GM10847 (cell line): Measurements from ENCODE around the gene PINLYP.

ENCODE experiments used
- POLR2A ChIP-seq: IDR thresholded peaks from 2 replicates; pipeline ENCODE4 v1.6.1; 2011; ENCODE audit not compliant: insufficient read length; ENCODE audit errors: extremely low read depth

PINLYP gene

DNA sequence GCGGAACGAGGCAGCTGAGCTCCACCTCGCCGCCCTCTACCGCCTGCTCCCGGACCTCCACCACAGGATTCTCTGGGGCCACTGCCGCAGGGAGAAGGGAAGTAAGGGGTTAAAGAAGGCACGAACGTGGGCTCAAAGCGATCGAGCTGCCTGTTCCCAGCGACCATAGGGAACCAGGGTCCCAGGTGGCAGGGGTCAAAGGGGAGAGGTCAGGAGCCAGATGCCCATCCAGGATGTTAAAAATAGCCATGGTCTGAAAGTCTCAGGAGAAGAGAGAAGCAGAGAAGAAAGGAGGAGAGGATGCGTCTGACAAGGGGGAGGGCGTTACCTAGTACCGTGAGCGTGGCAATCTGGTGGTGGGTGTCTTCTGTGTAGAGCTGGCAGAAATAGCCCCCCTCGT, 51.2 kb downstream of the PINLYP start:
- TF ChIP-seq POLR2A, result no peak

DNA sequence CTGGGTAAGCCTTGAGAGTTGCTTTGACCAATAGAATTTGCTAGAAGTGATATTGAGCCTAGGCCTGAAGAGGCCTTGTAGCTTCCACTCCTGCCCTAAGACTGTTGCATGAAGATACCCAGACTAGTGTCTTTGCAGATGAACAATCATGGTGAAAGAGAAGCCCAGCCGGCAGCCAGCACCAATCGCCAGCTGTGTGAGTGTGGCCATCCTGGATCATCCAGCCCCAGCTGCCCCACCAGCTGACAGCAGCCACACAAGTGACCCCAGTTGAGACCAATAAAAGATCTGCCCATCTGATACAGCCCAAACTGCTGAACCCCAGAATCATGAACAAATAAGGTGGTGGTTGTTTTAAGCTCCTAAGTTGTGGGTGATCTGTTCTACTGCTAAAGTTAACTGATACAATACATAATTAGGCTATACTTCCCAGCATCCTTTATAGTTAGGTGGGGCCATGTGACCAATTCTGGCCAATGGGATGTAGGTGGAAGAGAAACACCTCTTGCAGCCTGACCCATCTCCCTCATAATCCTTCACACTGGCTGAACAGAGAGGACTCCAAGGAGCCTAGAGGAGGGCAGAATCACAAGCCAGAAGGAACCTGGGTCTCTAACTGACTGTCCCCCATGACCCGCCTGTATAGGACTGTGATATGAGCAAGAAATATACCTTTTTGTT, 53.2 kb downstream of the PINLYP start:
- TF ChIP-seq POLR2A, result no peak

DNA sequence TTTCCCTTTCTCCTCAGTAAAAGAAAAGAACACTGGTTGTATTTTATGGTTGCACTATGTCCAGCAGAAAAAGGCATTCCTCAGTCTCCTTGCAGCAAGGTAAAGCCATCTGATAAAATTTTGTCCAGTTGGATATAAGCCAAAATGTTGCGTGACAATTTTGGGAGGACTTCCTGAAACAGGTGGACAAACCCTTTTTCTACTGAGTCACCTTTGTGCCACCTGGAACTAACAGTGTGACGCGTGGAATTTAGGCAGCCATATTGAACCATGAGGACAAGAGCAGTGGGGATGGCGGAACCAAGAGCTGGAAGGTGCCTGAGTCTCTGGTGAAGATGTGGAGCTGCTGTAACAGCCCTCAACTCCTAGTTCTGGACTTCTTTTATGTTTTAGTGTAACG, 55.9 kb downstream of the PINLYP start:
- no peak for TF ChIP-seq POLR2A
